H9 (cell line): ENCODE measurements around the gene PTPRN2. TPM values are rescaled to one million over a fixed set of nuclear protein-coding genes. Genes with fewer than 3 reads are reported as not detected.

Source experiments
- DNase-seq: peaks from one replicate; pipeline ENCODE4 v3.0.0-alpha.2; 2017
- H2AFZ ChIP-seq: one replicate; pipeline ENCODE4 v1.6.1; 2013; ENCODE audit warnings: mild to moderate bottlenecking, low read length, control low read depth, moderate library complexity
- H2AK5ac ChIP-seq: 2 replicates; pipeline ENCODE4 v1.6.1; 2013; ENCODE audit warnings: low read length, control low read depth, mixed read lengths; ENCODE audit not compliant: insufficient read length
- H2BK120ac ChIP-seq: one replicate; pipeline ENCODE4 v1.6.1; 2013; ENCODE audit warnings: low read depth, mild to moderate bottlenecking, low read length, control low read depth, inconsistent platforms; ENCODE audit not compliant: poor library complexity, severe bottlenecking
- H2BK12ac ChIP-seq: 2 replicates; pipeline ENCODE4 v1.6.1; 2013; ENCODE audit warnings: low read length, control low read depth, mixed read lengths, low read depth; ENCODE audit not compliant: insufficient read length
- H2BK15ac ChIP-seq: 2 replicates; pipeline ENCODE4 v1.6.1; 2013; ENCODE audit warnings: low read depth, low read length, control low read depth
- H2BK20ac ChIP-seq: one replicate; pipeline ENCODE4 v1.6.1; 2013; ENCODE audit warnings: low read depth, mild to moderate bottlenecking, low read length, control low read depth, inconsistent platforms; ENCODE audit not compliant: poor library complexity, severe bottlenecking
- H2BK5ac ChIP-seq: 2 replicates; pipeline ENCODE4 v1.6.1; 2013; ENCODE audit warnings: low read length, control low read depth, mixed read lengths; ENCODE audit not compliant: insufficient read length
- H3K14ac ChIP-seq: 2 replicates; pipeline ENCODE4 v1.6.1; 2013; ENCODE audit warnings: low read length, control low read depth; ENCODE audit not compliant: insufficient read depth
- H3K18ac ChIP-seq: 2 replicates; pipeline ENCODE4 v1.6.1; 2013; ENCODE audit warnings: low read depth, mild to moderate bottlenecking, mixed read lengths, low read length, control low read depth; ENCODE audit not compliant: insufficient read length
- H3K23ac ChIP-seq: 2 replicates; pipeline ENCODE4 v1.6.1; 2013; ENCODE audit warnings: low read length, control low read depth, mixed read lengths, low read depth; ENCODE audit not compliant: insufficient read length
- H3K23me2 ChIP-seq: 2 replicates; pipeline ENCODE4 v1.6.1; 2013; ENCODE audit warnings: low read depth, mild to moderate bottlenecking, mixed read lengths, low read length, control low read depth; ENCODE audit not compliant: insufficient read length, poor library complexity, severe bottlenecking
- H3K27ac ChIP-seq: 2 replicates; pipeline ENCODE4 v1.5.1; 2013; ENCODE audit warnings: low read length, control low read depth, mixed read lengths, low read depth; ENCODE audit not compliant: insufficient read length
- H3K27me3 ChIP-seq: 2 replicates; pipeline ENCODE4 v1.6.1; 2013; ENCODE audit warnings: low read length, control low read depth, inconsistent platforms; ENCODE audit not compliant: insufficient read depth
- H3K4ac ChIP-seq: 2 replicates; pipeline ENCODE4 v1.6.1; 2013; ENCODE audit warnings: low read depth, mild to moderate bottlenecking, control low read depth, inconsistent platforms, low read length, moderate library complexity
- H3K4me1 ChIP-seq: 2 replicates; pipeline ENCODE4 v1.6.1; 2013; ENCODE audit warnings: low read length, control low read depth, inconsistent platforms; ENCODE audit not compliant: insufficient read depth
- H3K4me2 ChIP-seq: 2 replicates; pipeline ENCODE4 v1.6.1; 2013; ENCODE audit warnings: low read length, control low read depth, mixed read lengths; ENCODE audit not compliant: insufficient read length, insufficient read depth
- H3K56ac ChIP-seq: 2 replicates; pipeline ENCODE4 v1.6.1; 2013; ENCODE audit warnings: low read depth, mild to moderate bottlenecking, mixed read lengths, low read length, control low read depth; ENCODE audit not compliant: insufficient read length
- H3K79me1 ChIP-seq: 2 replicates; pipeline ENCODE4 v1.6.1; 2013; ENCODE audit warnings: low read depth, mild to moderate bottlenecking, moderate library complexity, low read length, control low read depth, inconsistent platforms; ENCODE audit not compliant: insufficient read depth, poor library complexity, severe bottlenecking
- H3K79me2 ChIP-seq: 2 replicates; pipeline ENCODE4 v1.6.1; 2013; ENCODE audit warnings: low read length, control low read depth, inconsistent platforms; ENCODE audit not compliant: insufficient read depth
- H3K9ac ChIP-seq: 2 replicates; pipeline ENCODE4 v1.6.1; 2013; ENCODE audit warnings: low read length, control low read depth, mixed read lengths; ENCODE audit not compliant: insufficient read length; ENCODE audit errors: extremely low read depth
- H3K9me3 ChIP-seq: one replicate; pipeline ENCODE4 v1.6.1; 2013; ENCODE audit warnings: low read depth, low read length, inconsistent platforms; ENCODE audit not compliant: control insufficient read depth
- H3T11ph ChIP-seq: one replicate; pipeline ENCODE4 v1.6.1; 2013; ENCODE audit warnings: mild to moderate bottlenecking, low read length, control low read depth, inconsistent platforms
- H4K20me1 ChIP-seq: one replicate; pipeline ENCODE4 v1.6.1; 2013; ENCODE audit not compliant: control insufficient read depth, insufficient read length, insufficient read depth
- H4K5ac ChIP-seq: 2 replicates; pipeline ENCODE4 v1.6.1; 2013; ENCODE audit warnings: low read depth, mild to moderate bottlenecking, mixed read lengths, low read length, control low read depth; ENCODE audit not compliant: insufficient read length
- H4K8ac ChIP-seq: replicated peaks from 2 replicates; pipeline ENCODE4 v1.6.1; 2013; ENCODE audit warnings: low read length, control low read depth, mixed read lengths, low read depth; ENCODE audit not compliant: insufficient read length
- H4K91ac ChIP-seq: 2 replicates; pipeline ENCODE4 v1.6.1; 2013; ENCODE audit warnings: low read depth, mild to moderate bottlenecking, moderate library complexity, mixed read lengths, low read length, control low read depth; ENCODE audit not compliant: insufficient read length
- H3K27ac Mint-ChIP-seq, 3 experiments: 2 replicates in 2 of 3; 3 replicates in 1 of 3; pipeline ENCODE4 v1.8.0; 2020 to 2021; ENCODE audit warnings: mixed read lengths in 3 of 3, mild to moderate bottlenecking in 1 of 3, moderate library complexity in 1 of 3
- H3K27me3 Mint-ChIP-seq: 2 replicates; pipeline ENCODE4 v1.8.0; 2021; ENCODE audit warnings: low read depth, mild to moderate bottlenecking, moderate library complexity, mixed read lengths
- H3K36me3 Mint-ChIP-seq, 3 experiments: 2 replicates in 2 of 3; 3 replicates in 1 of 3; pipeline ENCODE4 v1.8.0; 2020 to 2021; ENCODE audit warnings: low read depth in 3 of 3, mixed read lengths in 3 of 3; ENCODE audit not compliant: insufficient read depth in 1 of 3
- H3K4me1 Mint-ChIP-seq, 2 experiments: 2 replicates each; pipeline ENCODE4 v1.8.0; 2020; ENCODE audit warnings: mixed read lengths in 2 of 2
- H3K4me3 Mint-ChIP-seq, 2 experiments: 2 replicates in 1 of 2; 3 replicates in 1 of 2; pipeline ENCODE4 v1.8.0; 2020 to 2021; ENCODE audit warnings: mild to moderate bottlenecking in 2 of 2, mixed read lengths in 2 of 2, moderate library complexity in 1 of 2
- H3K9me3 Mint-ChIP-seq, 2 experiments: 2 replicates in 1 of 2; 3 replicates in 1 of 2; pipeline ENCODE4 v1.8.0; 2020; ENCODE audit warnings: mild to moderate bottlenecking in 2 of 2, mixed read lengths in 2 of 2, moderate library complexity in 1 of 2
- WGBS: extraction: QIAGEN DNeasy Blood & Tissue Kit; methylation state at CpG from one replicate; pipeline ENCODE4 v1.1.7; 2013; ENCODE audit warnings: missing lambda C conversion rate, low lambda C conversion rate, mixed read lengths; ENCODE audit not compliant: insufficient read length; ENCODE audit errors: extremely low coverage; 5-methylcytosine and 5-hydroxymethylcytosine counted together
- total RNA-seq: library from RNA; stranded (reverse); gene quantifications from 2 replicates; pipeline ENCODE4 v1.2.1, GENCODE V29; 2021
- TF ChIP-seq, protein P1 (sequence below): fragments of 200-600 bp; sonication (generic); conservative IDR thresholded peaks from 3 replicates; pipeline ENCODE4 v1.8.0; 2021; ENCODE audit warnings: antibody characterized with exemption, mild to moderate bottlenecking

Gene PTPRN2
- total RNA-seq, 1 experiment from 2014 or later = 5.2 TPM

DNA sequence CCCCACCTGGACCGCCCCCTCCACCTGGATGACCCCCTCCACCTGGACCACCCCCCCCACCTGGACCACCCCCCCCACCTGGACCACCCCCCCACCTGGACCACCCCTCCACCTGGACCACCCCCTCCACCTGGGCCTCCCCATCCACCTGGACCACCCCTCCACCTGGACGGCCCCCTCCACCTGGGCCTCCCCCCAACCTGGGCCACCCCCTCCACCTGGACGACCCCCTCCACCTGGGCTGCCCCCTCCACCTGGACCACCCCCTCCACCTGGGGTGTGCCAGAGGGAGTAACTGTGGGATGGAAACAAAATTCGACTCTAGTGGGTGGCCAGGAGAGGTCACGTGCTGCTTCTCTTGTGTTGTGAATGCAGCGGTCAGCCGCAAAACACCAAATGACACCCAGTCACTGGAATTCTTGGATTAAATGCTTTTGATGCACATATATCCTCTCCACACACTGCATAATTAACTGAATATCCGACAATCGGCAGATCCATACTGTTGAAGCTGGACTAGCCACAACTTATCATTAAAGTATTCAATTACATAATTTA lies 316.7 kb downstream of the PTPRN2 start:
- H3K27ac ChIP-seq = no peak overlapping the region
- H3K18ac ChIP-seq = no peak overlapping the region
- DNase-seq = no peak
- H2BK5ac ChIP-seq = no peak overlapping the region
- no peaks in the 10 kb centered on the region; the same call in 1 of the 2 replicates for H3K4me1 ChIP-seq
- no peaks in the 10 kb centered on the region for H3K79me2 ChIP-seq
- H3K56ac ChIP-seq = no peak overlapping the region
- no peak overlapping the region for H3K4me2 ChIP-seq
- Mint-ChIP-seq H3K36me3 (peaks cover 5 to 16% (median 9%) of the 10 kb centered on the region in 3 experiments; a peak in 6 of 7 replicates), H3K4me1 (peaks cover 13 to 17% of the 10 kb centered on the region in 2 experiments), H3K4me3 (no peak overlapping the region), H3K27ac (no peak overlapping the region), H3K27me3 (0 out of 2 replicates have a peak, but pooled peaks cover 3% of the 10 kb centered on the region), H3K9me3 (peaks cover 19 to 22% of the 10 kb centered on the region in 2 experiments)
- no peaks in the 10 kb centered on the region for H4K20me1 ChIP-seq
- H4K91ac ChIP-seq = no peak overlapping the region
- no peak overlapping the region for H2AK5ac ChIP-seq
- no peak overlapping the region for H2BK20ac ChIP-seq
- H2BK120ac ChIP-seq = no peak overlapping the region
- H3K79me1 ChIP-seq = no peaks in the 10 kb centered on the region
- no peak overlapping the region for H2BK12ac ChIP-seq
- H3K4ac ChIP-seq = no peak overlapping the region
- H3K27me3 ChIP-seq = no peaks in the 10 kb centered on the region
- TF ChIP-seq, protein P1, sequence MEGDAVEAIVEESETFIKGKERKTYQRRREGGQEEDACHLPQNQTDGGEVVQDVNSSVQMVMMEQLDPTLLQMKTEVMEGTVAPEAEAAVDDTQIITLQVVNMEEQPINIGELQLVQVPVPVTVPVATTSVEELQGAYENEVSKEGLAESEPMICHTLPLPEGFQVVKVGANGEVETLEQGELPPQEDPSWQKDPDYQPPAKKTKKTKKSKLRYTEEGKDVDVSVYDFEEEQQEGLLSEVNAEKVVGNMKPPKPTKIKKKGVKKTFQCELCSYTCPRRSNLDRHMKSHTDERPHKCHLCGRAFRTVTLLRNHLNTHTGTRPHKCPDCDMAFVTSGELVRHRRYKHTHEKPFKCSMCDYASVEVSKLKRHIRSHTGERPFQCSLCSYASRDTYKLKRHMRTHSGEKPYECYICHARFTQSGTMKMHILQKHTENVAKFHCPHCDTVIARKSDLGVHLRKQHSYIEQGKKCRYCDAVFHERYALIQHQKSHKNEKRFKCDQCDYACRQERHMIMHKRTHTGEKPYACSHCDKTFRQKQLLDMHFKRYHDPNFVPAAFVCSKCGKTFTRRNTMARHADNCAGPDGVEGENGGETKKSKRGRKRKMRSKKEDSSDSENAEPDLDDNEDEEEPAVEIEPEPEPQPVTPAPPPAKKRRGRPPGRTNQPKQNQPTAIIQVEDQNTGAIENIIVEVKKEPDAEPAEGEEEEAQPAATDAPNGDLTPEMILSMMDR = no peak
- no peak overlapping the region for H2BK15ac ChIP-seq
- H3K9me3 ChIP-seq = no peaks in the 10 kb centered on the region
- no peak overlapping the region for H4K5ac ChIP-seq
- no peak overlapping the region for H2AFZ ChIP-seq
- H3K23me2 ChIP-seq = no peaks in the 10 kb centered on the region
- H3K23ac ChIP-seq = no peak overlapping the region
- H3K9ac ChIP-seq = no peak overlapping the region
- no CpG with 5 or more reads among the region's 9 CpGs for WGBS
- no peak overlapping the region for H3K14ac ChIP-seq
- H4K8ac ChIP-seq = no peak overlapping the region
- H3T11ph ChIP-seq = no peak overlapping the region
